ENCODE measurements around the gene MUC6.

Gene MUC6

GRCh38 chr11:1060852-1061616 is 24.5 kb upstream of the MUC6 start:
- in situ Hi-C loops (cut with MboI; ENCODE audit: low sequenced_read_pairs, unreplicated experiment), result no loop called here
- DNase-seq (ENCODE audit: low spot score), result no peak

GRCh38 chr11:1060410-1060809 is 23.9 kb upstream of the MUC6 start:
- in situ Hi-C loops (cut with MboI; ENCODE audit: low sequenced_read_pairs, unreplicated experiment), result no loop called here
- DNase-seq (ENCODE audit: low spot score), result no peak
- TF ChIP-seq CTCF (IDR thresholded peaks at IDR 0.05; ENCODE audit: borderline replicate concordance, control extremely low read depth, extremely low read depth, insufficient read depth, missing control alignments), result no peak

More at GRCh38 chr11:1060852-1061616, 24.5 kb upstream of the MUC6 start:
- TF ChIP-seq CTCF (IDR thresholded peaks at IDR 0.05; ENCODE audit: borderline replicate concordance, control extremely low read depth, extremely low read depth, insufficient read depth, missing control alignments), result no peak

GRCh38 chr11:1059759-1060158 is 23.2 kb upstream of the MUC6 start:
- TF ChIP-seq CTCF (IDR thresholded peaks at IDR 0.05; ENCODE audit: borderline replicate concordance, control extremely low read depth, extremely low read depth, insufficient read depth, missing control alignments), result no peak
- no peak for DNase-seq (ENCODE audit: low spot score)
- in situ Hi-C loops (cut with MboI; ENCODE audit: low sequenced_read_pairs, unreplicated experiment), result loop anchor here (10.0 kb wide), 1 partner anchor 215 kb away; the partner anchor contains the start of genes POLR2L and TSPAN4

GRCh38 chr11:1057806-1058205 is 21.3 kb upstream of the MUC6 start:
- no peak for TF ChIP-seq CTCF (IDR thresholded peaks at IDR 0.05; ENCODE audit: borderline replicate concordance, control extremely low read depth, extremely low read depth, insufficient read depth, missing control alignments)
- no peak for DNase-seq (ENCODE audit: low spot score)
- in situ Hi-C loops (cut with MboI; ENCODE audit: low sequenced_read_pairs, unreplicated experiment), result loop anchor here (10.0 kb wide), 1 partner anchor 213 kb away; the partner anchor contains the start of genes POLR2L and TSPAN4

- no peak for TF ChIP-seq CTCF (IDR thresholded peaks at IDR 0.05; ENCODE audit: borderline replicate concordance, control extremely low read depth, extremely low read depth, insufficient read depth, missing control alignments)
- no peak for DNase-seq (ENCODE audit: low spot score)
- in situ Hi-C loops (cut with MboI; ENCODE audit: low sequenced_read_pairs, unreplicated experiment), result loop anchor here (10.0 kb wide), 1 partner anchor 211 kb away; the partner anchor contains the start of genes POLR2L and TSPAN4
These were observed 19.7 kb upstream of the MUC6 start for GRCh38 chr11:1055990-1056771.

- TF ChIP-seq CTCF (IDR thresholded peaks at IDR 0.05; ENCODE audit: borderline replicate concordance, control extremely low read depth, extremely low read depth, insufficient read depth, missing control alignments), result no peak
- DNase-seq (ENCODE audit: low spot score), result no peak
- in situ Hi-C loops (cut with MboI; ENCODE audit: low sequenced_read_pairs, unreplicated experiment), result loop anchor here (10.0 kb wide), 1 partner anchor 210 kb away; the partner anchor contains the start of genes POLR2L and TSPAN4
These were observed 18.7 kb upstream of the MUC6 start for GRCh38 chr11:1055109-1055703.
